Left ventricle myocardium inferior (tissue), 1 donor: Measurements from ENCODE around the gene PAN3. TPM values are rescaled to one million over a fixed set of nuclear protein-coding genes. Genes with fewer than 3 reads are reported as not detected.
A peak's percentile ranks its signal among the peaks of the same experiment; 100 is the strongest.

Experiments used
- DNase-seq: peaks from one replicate; pipeline ENCODE4 v3.0.0-alpha.2; 2020
- H3K27ac ChIP-seq: fragments of 200-600 bp; replicated peaks from 2 replicates; pipeline ENCODE4 v1.8.0; 2021
- H3K27me3 ChIP-seq: fragments of 200-600 bp; 2 replicates; pipeline ENCODE4 v1.8.0; 2021; ENCODE audit warnings: low read depth
- H3K36me3 ChIP-seq: fragments of 200-600 bp; 2 replicates; pipeline ENCODE4 v1.8.0; 2021
- H3K4me1 ChIP-seq: fragments of 200-600 bp; 2 replicates; pipeline ENCODE4 v1.8.0; 2021
- H3K4me3 ChIP-seq: fragments of 200-600 bp; 2 replicates; pipeline ENCODE4 v1.8.0; 2021; ENCODE audit warnings: mild to moderate bottlenecking, moderate library complexity
- H3K9me3 ChIP-seq: fragments of 200-600 bp; replicated peaks from 2 replicates; pipeline ENCODE4 v1.8.0; 2021
- CTCF ChIP-seq: fragments of 200-600 bp; IDR thresholded peaks from 2 replicates; pipeline ENCODE4 v1.8.0; 2021; ENCODE audit warnings: antibody characterized with exemption, mild to moderate bottlenecking, borderline replicate concordance
- intact Hi-C: fragments of 100-400 bp; cut with micrococcal nuclease; formaldehyde crosslinking; loops from one replicate; pipeline ENCODE4 v1.11.0; 2022
- total RNA-seq: library from RNA; stranded (reverse); fragmentation: NEBNext Ultra II Directional; extraction: Animal tissue kit (Norgen Biotek cat#: 25700); gene quantifications from one replicate; pipeline ENCODE4 v1.2.1, GENCODE V29; 2021
- donor health status: DM: no; HTN: yes; CAD: no; lungs with severe emphysema.

PAN3 gene
- total RNA-seq, 1 donor from 2014 or later, result 9.6 TPM

- Histone ChIP-seq H3K4me3 (no peak overlapping the region), H3K27me3 (no peaks in the 10 kb centered on the region), H3K27ac (no peak overlapping the region), H3K4me1 (peaks cover 7% of the 10 kb centered on the region), H3K9me3 (no peaks in the 10 kb centered on the region), H3K36me3 (peaks cover 13% of the 10 kb centered on the region)
- intact Hi-C loops, result no loop called here
- no peak for DNase-seq
- no peak for TF ChIP-seq CTCF
Observed at GRCh38 chr13:28246891-28247290, 108.5 kb downstream of the PAN3 start.

- DNase-seq, result no peak
- Histone ChIP-seq H3K4me3 (no peak overlapping the region), H3K36me3 (peaks cover 7% of the 10 kb centered on the region), H3K4me1 (peaks cover 7% of the 10 kb centered on the region), H3K27me3 (no peaks in the 10 kb centered on the region), H3K9me3 (no peaks in the 10 kb centered on the region), H3K27ac (peak overlapping the region; percentile 22)
- intact Hi-C loops, result no loop called here
- no peak for TF ChIP-seq CTCF
Observed at GRCh38 chr13:28248080-28248479, 109.7 kb downstream of the PAN3 start.

GRCh38 chr13:28250542-28250941 is 112.2 kb downstream of the PAN3 start:
- H3K4me1 ChIP-seq, result peaks cover 7% of the 10 kb centered on the region
- no peaks in the 10 kb centered on the region for H3K27me3 ChIP-seq
- H3K9me3 ChIP-seq, result no peaks in the 10 kb centered on the region
- intact Hi-C loops, result no loop called here
- H3K4me3 ChIP-seq, result no peak overlapping the region
- no peak for TF ChIP-seq CTCF
- H3K36me3 ChIP-seq, result no peaks in the 10 kb centered on the region
- no peak overlapping the region for H3K27ac ChIP-seq
- DNase-seq, result no peak

GRCh38 chr13:28251466-28251865 is 113.1 kb downstream of the PAN3 start:
- DNase-seq, result no peak
- no peak for TF ChIP-seq CTCF
- H3K36me3 ChIP-seq, result peaks cover 4% of the 10 kb centered on the region
- peaks cover 7% of the 10 kb centered on the region for H3K4me1 ChIP-seq
- no peak overlapping the region for H3K27ac ChIP-seq
- no peaks in the 10 kb centered on the region for H3K27me3 ChIP-seq
- no peak overlapping the region for H3K4me3 ChIP-seq
- no peaks in the 10 kb centered on the region for H3K9me3 ChIP-seq
- intact Hi-C loops, result no loop called here

- DNase-seq, result no peak
- intact Hi-C loops, result no loop called here
Observed at GRCh38 chr13:28252547-28252946, 114.2 kb downstream of the PAN3 start.

More at GRCh38 chr13:28252547-28252946, 114.2 kb downstream of the PAN3 start:
- Histone ChIP-seq H3K36me3 (peaks cover 13% of the 10 kb centered on the region), H3K27me3 (no peaks in the 10 kb centered on the region), H3K4me1 (peaks cover 7% of the 10 kb centered on the region), H3K4me3 (no peak overlapping the region), H3K9me3 (no peaks in the 10 kb centered on the region), H3K27ac (no peak overlapping the region)
- no peak for TF ChIP-seq CTCF
